Astrocyte of the spinal cord (primary cell): ENCODE results near the gene CMTM6.
"Not testable (repeated sequence)": the region's sequence is repeated elsewhere in the genome, so short reads cannot be mapped to it uniquely, and the experiment has no call there.

Experiments used
- DNase-seq: peaks from one replicate; pipeline ENCODE4 v3.0.0; 2011; ENCODE audit warnings: low read depth, low spot score
- H3K4me3 ChIP-seq: 2 replicates; pipeline ENCODE4 v1.5.1; 2011; ENCODE audit warnings: low read depth, mild to moderate bottlenecking, low read length, moderate library complexity
- in situ Hi-C: cut with HindIII; loops from 2 replicates; pipeline ENCODE4 v1.10.0; 2017; ENCODE audit warnings: low sequenced_read_pairs
- TF ChIP-seq, protein P1 (sequence below): IDR thresholded peaks from 2 replicates; pipeline ENCODE4 v1.5.1; 2012; ENCODE audit warnings: low read depth, mild to moderate bottlenecking, low read length, inconsistent platforms

Gene CMTM6

DNA sequence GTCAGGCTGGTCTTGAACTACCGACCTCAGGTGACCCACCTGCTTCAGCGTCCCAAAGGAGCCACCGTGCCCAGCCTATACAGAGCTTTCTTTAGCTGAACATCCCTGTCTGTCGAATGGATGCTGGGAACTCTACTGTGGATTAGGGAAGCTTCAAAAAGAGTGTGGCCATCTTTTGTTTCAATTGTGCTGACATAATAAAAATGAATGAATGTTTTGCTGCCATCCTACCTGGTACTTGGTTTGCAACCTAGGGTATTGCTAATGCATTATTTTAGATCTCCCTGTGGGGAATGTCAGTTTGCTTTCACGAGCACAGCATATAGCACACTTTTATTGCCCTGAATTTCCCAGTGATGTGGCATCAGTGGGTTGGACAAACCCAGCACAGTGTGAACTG is 32.3 kb downstream of the CMTM6 start:
- DNase-seq = no peak
- no peak overlapping the region for H3K4me3 ChIP-seq
- in situ Hi-C loops = no loop called here
- TF ChIP-seq, protein P1, sequence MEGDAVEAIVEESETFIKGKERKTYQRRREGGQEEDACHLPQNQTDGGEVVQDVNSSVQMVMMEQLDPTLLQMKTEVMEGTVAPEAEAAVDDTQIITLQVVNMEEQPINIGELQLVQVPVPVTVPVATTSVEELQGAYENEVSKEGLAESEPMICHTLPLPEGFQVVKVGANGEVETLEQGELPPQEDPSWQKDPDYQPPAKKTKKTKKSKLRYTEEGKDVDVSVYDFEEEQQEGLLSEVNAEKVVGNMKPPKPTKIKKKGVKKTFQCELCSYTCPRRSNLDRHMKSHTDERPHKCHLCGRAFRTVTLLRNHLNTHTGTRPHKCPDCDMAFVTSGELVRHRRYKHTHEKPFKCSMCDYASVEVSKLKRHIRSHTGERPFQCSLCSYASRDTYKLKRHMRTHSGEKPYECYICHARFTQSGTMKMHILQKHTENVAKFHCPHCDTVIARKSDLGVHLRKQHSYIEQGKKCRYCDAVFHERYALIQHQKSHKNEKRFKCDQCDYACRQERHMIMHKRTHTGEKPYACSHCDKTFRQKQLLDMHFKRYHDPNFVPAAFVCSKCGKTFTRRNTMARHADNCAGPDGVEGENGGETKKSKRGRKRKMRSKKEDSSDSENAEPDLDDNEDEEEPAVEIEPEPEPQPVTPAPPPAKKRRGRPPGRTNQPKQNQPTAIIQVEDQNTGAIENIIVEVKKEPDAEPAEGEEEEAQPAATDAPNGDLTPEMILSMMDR = no peak

DNA sequence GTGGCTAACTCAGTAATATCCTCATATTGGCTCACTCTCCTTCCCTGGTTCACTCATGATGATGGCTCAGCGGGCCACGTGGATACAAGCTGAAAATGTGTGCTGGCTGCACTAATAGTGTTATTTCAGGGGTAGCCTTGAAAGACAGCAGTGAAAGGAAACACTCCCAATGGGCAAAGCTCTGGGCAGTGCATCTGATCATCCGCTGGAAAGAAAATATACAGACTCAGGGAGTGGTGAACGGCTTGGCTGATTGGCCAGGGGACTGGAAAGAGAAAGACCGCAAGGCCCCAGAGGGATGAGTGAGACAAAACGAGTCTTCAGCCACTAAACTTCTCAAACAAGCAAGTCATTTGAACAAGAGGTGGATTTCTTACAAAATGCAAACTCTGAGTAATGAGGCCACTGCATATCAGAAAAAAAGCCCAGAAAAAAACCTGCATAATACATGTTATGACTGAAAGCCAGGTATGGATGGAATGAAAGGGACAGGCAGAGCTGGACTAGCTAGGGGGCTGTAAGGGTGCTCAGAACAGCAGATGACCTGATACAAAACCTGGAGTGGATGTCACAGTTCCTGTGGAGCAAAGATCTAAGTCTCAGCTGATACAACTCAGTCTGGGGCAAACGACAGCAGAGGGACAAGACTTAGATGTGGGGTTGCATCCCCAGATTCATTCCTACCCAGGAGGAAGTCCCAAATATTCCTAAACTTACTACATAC is 33.3 kb downstream of the CMTM6 start:
- in situ Hi-C loops = no loop called here
- no peak for DNase-seq
- no peak overlapping the region for H3K4me3 ChIP-seq
- TF ChIP-seq, protein P1 = no peak

DNA sequence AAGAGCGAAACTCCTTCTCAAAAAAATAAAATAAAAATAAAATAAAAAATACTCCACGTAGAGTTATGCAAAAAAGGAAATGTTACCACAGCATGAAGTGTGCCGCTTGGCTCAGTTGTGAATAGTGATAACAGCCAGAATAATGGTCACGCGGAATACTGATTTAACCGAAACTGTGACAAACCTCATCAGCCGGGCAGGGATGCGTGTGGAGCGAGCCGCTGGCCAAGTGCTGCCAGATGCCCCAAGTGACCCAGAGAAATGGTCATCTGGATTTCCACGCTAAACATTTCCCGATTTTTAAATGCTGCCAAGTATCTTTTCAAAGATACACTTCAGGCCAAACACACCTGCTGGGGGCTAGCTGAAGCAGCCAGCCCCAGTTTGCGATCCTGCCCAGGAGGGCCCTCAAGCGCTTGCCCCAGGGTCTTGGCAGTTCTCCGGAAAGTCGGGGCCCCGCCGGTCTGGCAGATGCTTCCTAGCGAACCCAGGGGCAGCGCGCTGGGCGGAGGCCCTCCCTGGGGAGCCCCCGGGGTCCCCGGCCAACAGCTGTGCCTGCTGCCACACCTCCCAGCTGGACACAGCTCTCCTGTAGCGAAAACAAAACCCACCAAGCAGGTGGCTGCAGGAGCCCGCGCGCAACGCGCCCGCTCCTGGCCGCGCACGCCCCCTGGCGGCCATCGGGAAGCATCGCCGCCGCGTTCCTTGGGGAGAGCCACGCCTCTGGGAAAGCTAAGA is 35.1 kb downstream of the CMTM6 start:
- peak overlapping the region; percentile 21 for H3K4me3 ChIP-seq
- in situ Hi-C loops = no loop called here
- TF ChIP-seq, protein P1 = peak; percentile 93
- peak; percentile 74 for DNase-seq

DNA sequence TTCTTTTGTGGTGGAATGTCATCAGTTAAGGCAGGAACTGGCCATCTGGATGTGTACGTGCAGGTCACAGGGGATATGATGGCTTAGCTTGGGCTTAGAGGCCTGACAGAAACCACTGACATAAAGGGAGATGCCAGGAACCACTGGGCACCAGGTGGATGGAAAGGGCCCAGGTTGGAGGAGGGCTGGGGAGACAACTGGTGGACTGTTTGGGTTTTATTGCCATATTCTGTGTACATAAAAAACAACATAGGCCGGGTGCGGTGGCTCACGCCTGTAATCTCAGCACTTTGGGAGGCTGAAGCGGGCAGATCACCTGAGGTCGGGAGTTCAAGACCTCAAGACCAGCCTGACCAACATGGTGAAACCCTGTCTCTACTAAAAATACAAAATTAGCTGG is 35.8 kb downstream of the CMTM6 start:
- DNase-seq, in situ Hi-C loops: not testable (repeated sequence)

DNA sequence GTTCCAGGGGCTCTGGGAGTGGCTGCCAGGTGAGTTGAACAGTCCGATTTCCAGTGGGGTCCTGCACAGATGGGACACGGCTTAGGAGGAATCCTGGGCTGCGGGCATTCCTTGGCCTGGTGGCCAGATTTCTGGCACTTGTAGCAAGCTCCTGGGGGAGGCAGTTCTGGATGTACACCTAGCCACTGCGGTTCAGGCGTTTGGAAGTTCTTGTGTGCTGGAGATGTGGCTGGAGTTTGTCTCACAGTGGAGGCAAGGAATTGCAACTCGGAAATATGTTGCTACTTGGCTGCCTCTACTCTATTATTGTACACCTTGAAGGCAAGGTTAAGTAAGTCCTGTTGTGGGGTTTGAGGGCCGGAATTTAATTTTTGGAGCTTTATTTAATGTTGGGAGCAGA is 37.9 kb downstream of the CMTM6 start:
- not testable (repeated sequence) for DNase-seq

More for the DNA sequence above, 35.8 kb downstream of the CMTM6 start:
- not testable (repeated sequence) for H3K4me3 ChIP-seq

DNA sequence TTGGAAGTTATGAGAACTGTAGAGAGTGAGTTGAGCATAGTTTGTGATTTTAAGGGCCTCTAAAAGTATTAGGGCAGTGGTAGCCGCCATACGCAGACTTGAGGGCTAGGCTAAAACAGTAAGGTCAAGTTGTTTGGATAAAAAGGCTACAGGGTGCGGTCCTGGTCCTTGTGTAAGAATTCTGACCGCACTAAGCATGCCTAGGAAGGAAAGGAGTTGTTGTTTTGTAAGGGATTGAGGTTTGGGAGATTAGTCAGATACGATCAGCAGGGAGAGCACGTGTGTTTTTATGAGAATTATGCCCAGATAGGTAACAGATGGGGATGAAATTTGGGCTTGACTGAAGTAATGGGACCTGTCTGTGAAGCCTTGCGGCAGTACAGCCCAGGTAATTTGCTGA is 39.2 kb downstream of the CMTM6 start:
- DNase-seq, in situ Hi-C loops, H3K4me3 ChIP-seq: not testable (repeated sequence)

More for the DNA sequence above, 37.9 kb downstream of the CMTM6 start:
- H3K4me3 ChIP-seq, in situ Hi-C loops: not testable (repeated sequence)

DNA sequence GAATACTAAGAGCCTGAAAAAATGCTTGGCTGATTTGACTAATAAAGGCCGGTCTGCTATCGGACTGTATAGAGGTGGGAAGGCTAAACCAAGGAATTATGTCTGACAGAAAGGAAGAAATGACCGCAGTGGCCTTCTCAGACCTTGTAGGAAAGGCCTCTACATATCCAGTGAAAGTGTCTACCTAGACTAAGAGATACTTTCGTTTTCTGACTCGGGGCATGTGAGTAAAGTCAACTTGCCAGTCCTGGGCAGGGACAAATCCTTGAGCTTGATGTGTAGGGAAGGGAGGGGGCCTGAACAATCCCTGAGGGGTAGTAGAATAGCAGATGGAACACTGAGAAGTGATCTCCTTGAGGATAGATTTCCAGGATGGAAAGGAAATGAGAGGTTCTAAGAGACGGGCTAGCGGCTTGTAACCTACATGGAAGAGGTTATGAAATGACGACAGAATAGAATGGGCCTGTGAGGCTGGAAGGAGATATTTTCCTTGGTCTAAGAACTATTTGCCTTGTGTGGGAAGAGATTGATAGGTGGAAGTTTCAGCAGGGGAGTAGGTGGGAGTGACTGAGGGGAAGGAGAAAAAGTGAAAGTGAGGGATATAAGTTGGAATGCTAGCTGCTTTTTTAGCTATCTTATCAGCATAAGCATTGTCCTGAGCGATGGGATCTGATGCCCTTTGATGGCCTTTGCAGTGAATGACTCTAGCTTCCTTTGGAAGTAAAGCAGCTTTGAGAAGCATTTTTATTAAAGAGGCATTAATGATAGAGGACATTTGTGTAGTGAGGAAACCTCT is 40.3 kb downstream of the CMTM6 start:
- H3K4me3 ChIP-seq, DNase-seq, in situ Hi-C loops: not testable (repeated sequence)

DNA sequence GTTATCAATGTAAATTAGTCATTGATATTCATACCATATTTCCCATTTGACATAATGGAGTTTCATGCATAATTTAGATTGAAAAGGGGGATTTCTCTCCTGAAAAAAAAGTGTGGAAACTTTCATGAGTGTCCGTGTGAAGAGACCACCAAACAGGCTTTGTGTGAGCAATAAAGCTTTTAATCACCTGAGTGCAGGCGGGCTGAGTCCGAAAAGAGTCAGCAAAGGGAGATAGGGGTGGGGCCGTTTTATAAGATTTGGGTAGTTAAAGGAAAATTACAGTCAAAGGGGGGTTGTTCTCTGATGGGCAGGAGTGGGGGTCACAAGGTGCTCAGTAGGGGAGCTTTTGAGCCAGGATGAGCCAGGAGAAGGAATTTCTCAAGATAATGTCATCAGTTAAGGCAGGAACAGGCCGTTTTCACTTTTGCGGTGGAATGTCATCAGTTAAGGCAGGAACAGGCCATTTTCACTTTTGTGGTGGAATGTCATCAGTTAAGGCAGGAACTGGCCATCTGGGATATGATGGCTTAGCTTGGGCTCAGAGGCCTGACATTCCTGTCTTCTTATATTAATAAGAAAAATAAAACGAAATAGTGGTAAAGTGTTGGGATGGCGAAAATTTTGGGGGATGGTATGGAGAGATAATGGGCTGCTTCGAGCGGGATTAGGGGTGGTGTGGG is 41.7 kb downstream of the CMTM6 start:
- H3K4me3 ChIP-seq, DNase-seq, in situ Hi-C loops: not testable (repeated sequence)
